WI38 (cell line): ENCODE measurements around the gene DUOX2.
A peak's percentile ranks its signal among the peaks of the same experiment; 100 is the strongest.

ENCODE experiments used
- H3K4me3 ChIP-seq: 2 replicates; pipeline ENCODE4 v1.5.1; 2011; ENCODE audit warnings: low read depth, mild to moderate bottlenecking, control low read depth, low read length
- CTCF ChIP-seq: IDR thresholded peaks from 2 replicates; pipeline ENCODE4 v1.5.1; 2012; ENCODE audit warnings: low read depth, mild to moderate bottlenecking, control low read depth, low read length

The DUOX2 gene

GRCh38 chr15:45126535-45127158, 12.7 kb upstream of the DUOX2 start:
- H3K4me3 ChIP-seq, result no peak overlapping the region
- TF ChIP-seq CTCF, result peak; percentile 41; the same call in 1 of the 2 replicates

GRCh38 chr15:45123397-45123796, 9.4 kb upstream of the DUOX2 start:
- H3K4me3 ChIP-seq, result no peak overlapping the region
- TF ChIP-seq CTCF, result no peak

GRCh38 chr15:45122719-45123118, 8.7 kb upstream of the DUOX2 start:
- no peak for TF ChIP-seq CTCF
- no peak overlapping the region for H3K4me3 ChIP-seq

- TF ChIP-seq CTCF, result no peak
- no peak overlapping the region for H3K4me3 ChIP-seq
These were observed 7.9 kb upstream of the DUOX2 start for GRCh38 chr15:45121706-45122417.

GRCh38 chr15:45121020-45121419, 7.0 kb upstream of the DUOX2 start:
- H3K4me3 ChIP-seq, result no peak overlapping the region
- TF ChIP-seq CTCF, result no peak

GRCh38 chr15:45120081-45120972, 6.4 kb upstream of the DUOX2 start:
- H3K4me3 ChIP-seq, result no peak overlapping the region
- no peak for TF ChIP-seq CTCF
